ENCODE results near the gene MROH2B. TPM values are rescaled to one million over a fixed set of nuclear protein-coding genes. Genes with fewer than 3 reads are reported as not detected.

MROH2B gene
- total RNA-seq, 1 donor from 2014 or later: not detected

DNA sequence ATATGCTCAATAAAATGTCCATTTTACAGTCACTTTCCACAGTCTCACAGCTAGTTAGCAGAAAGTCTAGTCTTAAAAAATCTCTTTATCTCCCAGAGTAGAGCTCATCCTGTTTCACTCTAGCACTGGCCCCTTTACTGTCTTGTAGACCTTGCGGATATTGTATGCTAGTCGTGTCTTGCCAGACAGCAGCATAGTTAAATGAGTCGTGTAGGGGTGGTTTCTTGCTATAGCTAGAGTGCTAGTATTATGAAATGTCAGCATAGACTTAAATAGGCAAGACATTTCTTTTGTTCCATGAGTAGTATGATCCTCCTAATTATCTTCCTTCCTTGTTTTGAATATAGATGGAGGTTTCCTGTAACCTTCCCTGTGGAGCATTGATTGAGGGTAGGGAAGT lies 84.5 kb downstream of the MROH2B start:
- no peak overlapping the region for H3K4me2 ChIP-seq
- no peak overlapping the region for H3K27ac ChIP-seq
- no peaks in the 10 kb centered on the region for H3K36me3 Mint-ChIP-seq
- H3K27ac Mint-ChIP-seq: no peak overlapping the region
- H3K27me3 ChIP-seq: no peaks in the 10 kb centered on the region
- H3K9me3 ChIP-seq (ENCODE audit: low read depth): no peaks in the 10 kb centered on the region
- no peak overlapping the region for H3K9ac ChIP-seq
- H3K79me2 ChIP-seq (ENCODE audit: low read depth): no peaks in the 10 kb centered on the region
- TF ChIP-seq EZH2 (IDR thresholded peaks at IDR 0.05): no peak
- TF ChIP-seq, protein P1, sequence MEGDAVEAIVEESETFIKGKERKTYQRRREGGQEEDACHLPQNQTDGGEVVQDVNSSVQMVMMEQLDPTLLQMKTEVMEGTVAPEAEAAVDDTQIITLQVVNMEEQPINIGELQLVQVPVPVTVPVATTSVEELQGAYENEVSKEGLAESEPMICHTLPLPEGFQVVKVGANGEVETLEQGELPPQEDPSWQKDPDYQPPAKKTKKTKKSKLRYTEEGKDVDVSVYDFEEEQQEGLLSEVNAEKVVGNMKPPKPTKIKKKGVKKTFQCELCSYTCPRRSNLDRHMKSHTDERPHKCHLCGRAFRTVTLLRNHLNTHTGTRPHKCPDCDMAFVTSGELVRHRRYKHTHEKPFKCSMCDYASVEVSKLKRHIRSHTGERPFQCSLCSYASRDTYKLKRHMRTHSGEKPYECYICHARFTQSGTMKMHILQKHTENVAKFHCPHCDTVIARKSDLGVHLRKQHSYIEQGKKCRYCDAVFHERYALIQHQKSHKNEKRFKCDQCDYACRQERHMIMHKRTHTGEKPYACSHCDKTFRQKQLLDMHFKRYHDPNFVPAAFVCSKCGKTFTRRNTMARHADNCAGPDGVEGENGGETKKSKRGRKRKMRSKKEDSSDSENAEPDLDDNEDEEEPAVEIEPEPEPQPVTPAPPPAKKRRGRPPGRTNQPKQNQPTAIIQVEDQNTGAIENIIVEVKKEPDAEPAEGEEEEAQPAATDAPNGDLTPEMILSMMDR (IDR thresholded peaks at IDR 0.05): no peak
- TF ChIP-seq EZH2phosphoT487 (IDR thresholded peaks at IDR 0.05): no peak
- H3K36me3 ChIP-seq: no peaks in the 10 kb centered on the region
- H3K4me3 ChIP-seq: no peak overlapping the region
- no peak overlapping the region for H2AFZ ChIP-seq (replicated peaks)
- no peaks in the 10 kb centered on the region for H3K4me1 ChIP-seq
- H3F3A ChIP-seq (ENCODE audit: low read depth): no peaks in the 10 kb centered on the region
- DNase-seq (ENCODE audit: low spot score): no peak
- no peaks in the 10 kb centered on the region for H3K27me3 Mint-ChIP-seq (ENCODE audit: insufficient read depth, low read depth)
- H4K20me1 ChIP-seq (ENCODE audit: low read depth): no peaks in the 10 kb centered on the region
- peaks cover 4% of the 10 kb centered on the region for H3K4me1 Mint-ChIP-seq
- no peak overlapping the region for H3K4me3 Mint-ChIP-seq
- no peaks in the 10 kb centered on the region for H3K9me3 Mint-ChIP-seq

DNA sequence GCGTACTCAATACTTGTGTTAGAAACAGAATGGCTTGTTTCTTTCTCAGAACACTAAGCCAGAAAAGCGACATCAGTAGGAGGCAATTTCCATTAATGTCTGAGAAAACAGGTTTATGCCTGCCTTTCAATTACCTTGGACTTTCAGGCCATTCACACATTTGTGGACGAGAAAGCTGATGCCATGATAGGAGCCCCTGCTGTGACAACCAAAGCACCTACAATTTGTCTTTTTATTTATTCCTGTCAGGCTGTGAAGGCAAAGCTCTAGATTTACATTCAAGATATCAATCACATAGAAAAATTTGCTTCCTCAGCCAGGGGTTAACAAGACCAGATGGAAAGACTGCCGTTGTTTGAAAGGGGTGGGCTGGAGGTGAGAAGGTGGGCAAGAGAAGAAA lies 85.6 kb downstream of the MROH2B start:
- no peak overlapping the region for H3K27ac Mint-ChIP-seq
- H3K27me3 Mint-ChIP-seq (ENCODE audit: insufficient read depth, low read depth): no peaks in the 10 kb centered on the region
- H3K4me3 Mint-ChIP-seq: no peak overlapping the region
- H3K27me3 ChIP-seq: no peaks in the 10 kb centered on the region
- H3K27ac ChIP-seq: no peak overlapping the region
- no peak overlapping the region for H2AFZ ChIP-seq (replicated peaks)
- H3K4me1 ChIP-seq: no peaks in the 10 kb centered on the region
- no peaks in the 10 kb centered on the region for H4K20me1 ChIP-seq (ENCODE audit: low read depth)
- TF ChIP-seq EZH2phosphoT487 (IDR thresholded peaks at IDR 0.05) (no peak), EZH2 (IDR thresholded peaks at IDR 0.05) (no peak)
- TF ChIP-seq, protein P1 (IDR thresholded peaks at IDR 0.05): no peak
- H3K9ac ChIP-seq: no peak overlapping the region
- H3K9me3 Mint-ChIP-seq: no peaks in the 10 kb centered on the region
- H3K36me3 Mint-ChIP-seq: no peaks in the 10 kb centered on the region
- H3K79me2 ChIP-seq (ENCODE audit: low read depth): no peaks in the 10 kb centered on the region
- H3K4me1 Mint-ChIP-seq: peaks cover 4% of the 10 kb centered on the region
- no peak for DNase-seq (ENCODE audit: low spot score)
- H3K36me3 ChIP-seq: no peaks in the 10 kb centered on the region
- H3F3A ChIP-seq (ENCODE audit: low read depth): no peaks in the 10 kb centered on the region
- no peak overlapping the region for H3K4me3 ChIP-seq
- no peak overlapping the region for H3K4me2 ChIP-seq
- H3K9me3 ChIP-seq (ENCODE audit: low read depth): no peaks in the 10 kb centered on the region

DNA sequence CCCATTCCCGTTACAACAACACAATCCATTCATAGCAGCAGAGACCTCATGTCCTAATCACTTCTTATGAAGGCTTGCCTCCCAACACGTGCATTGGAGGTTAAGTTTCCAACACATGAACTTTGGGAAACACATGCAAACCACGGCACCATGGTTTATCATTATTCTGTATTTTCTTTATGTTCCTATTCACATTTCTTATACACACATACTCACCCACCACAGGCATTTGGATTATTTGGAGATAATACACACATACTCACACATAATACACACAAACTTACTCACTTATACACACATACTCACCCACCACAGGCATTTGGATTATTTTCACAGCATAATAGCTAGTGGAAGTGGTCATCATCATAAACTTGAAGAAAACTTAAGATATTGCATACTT lies 86.3 kb downstream of the MROH2B start:
- no peak overlapping the region for H3K27ac Mint-ChIP-seq
- H3K4me1 ChIP-seq: no peaks in the 10 kb centered on the region
- H2AFZ ChIP-seq (replicated peaks): no peak overlapping the region
- no peak overlapping the region for H3K4me3 Mint-ChIP-seq
- no peaks in the 10 kb centered on the region for H4K20me1 ChIP-seq (ENCODE audit: low read depth)
- H3K27me3 Mint-ChIP-seq (ENCODE audit: insufficient read depth, low read depth): no peaks in the 10 kb centered on the region
- no peaks in the 10 kb centered on the region for H3F3A ChIP-seq (ENCODE audit: low read depth)
- H3K9me3 Mint-ChIP-seq: no peaks in the 10 kb centered on the region
- no peak overlapping the region for H3K4me3 ChIP-seq
- H3K9me3 ChIP-seq (ENCODE audit: low read depth): no peaks in the 10 kb centered on the region
- no peak overlapping the region for H3K4me2 ChIP-seq
- H3K4me1 Mint-ChIP-seq: peaks cover 4% of the 10 kb centered on the region
- no peaks in the 10 kb centered on the region for H3K36me3 Mint-ChIP-seq
- DNase-seq (ENCODE audit: low spot score): no peak
- TF ChIP-seq EZH2phosphoT487 (IDR thresholded peaks at IDR 0.05) (no peak), EZH2 (IDR thresholded peaks at IDR 0.05) (no peak)
- TF ChIP-seq, protein P1 (IDR thresholded peaks at IDR 0.05): no peak
- H3K27me3 ChIP-seq: no peaks in the 10 kb centered on the region
- H3K9ac ChIP-seq: no peak overlapping the region
- H3K79me2 ChIP-seq (ENCODE audit: low read depth): no peaks in the 10 kb centered on the region
- H3K27ac ChIP-seq: no peak overlapping the region
- no peaks in the 10 kb centered on the region for H3K36me3 ChIP-seq

Data from neural progenitor cell (in vitro differentiated cells).